ENCODE data around the gene HSP90AA1. TPM values are rescaled to one million over a fixed set of nuclear protein-coding genes. Genes with fewer than 3 reads are reported as not detected.

Gene HSP90AA1
- total RNA-seq, 1 donor from 2014 or later, result 277 TPM

- TF ChIP-seq, protein P1, sequence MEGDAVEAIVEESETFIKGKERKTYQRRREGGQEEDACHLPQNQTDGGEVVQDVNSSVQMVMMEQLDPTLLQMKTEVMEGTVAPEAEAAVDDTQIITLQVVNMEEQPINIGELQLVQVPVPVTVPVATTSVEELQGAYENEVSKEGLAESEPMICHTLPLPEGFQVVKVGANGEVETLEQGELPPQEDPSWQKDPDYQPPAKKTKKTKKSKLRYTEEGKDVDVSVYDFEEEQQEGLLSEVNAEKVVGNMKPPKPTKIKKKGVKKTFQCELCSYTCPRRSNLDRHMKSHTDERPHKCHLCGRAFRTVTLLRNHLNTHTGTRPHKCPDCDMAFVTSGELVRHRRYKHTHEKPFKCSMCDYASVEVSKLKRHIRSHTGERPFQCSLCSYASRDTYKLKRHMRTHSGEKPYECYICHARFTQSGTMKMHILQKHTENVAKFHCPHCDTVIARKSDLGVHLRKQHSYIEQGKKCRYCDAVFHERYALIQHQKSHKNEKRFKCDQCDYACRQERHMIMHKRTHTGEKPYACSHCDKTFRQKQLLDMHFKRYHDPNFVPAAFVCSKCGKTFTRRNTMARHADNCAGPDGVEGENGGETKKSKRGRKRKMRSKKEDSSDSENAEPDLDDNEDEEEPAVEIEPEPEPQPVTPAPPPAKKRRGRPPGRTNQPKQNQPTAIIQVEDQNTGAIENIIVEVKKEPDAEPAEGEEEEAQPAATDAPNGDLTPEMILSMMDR (IDR thresholded peaks at IDR 0.05), result no peak
- TF ChIP-seq POLR2AphosphoS5 (IDR thresholded peaks at IDR 0.05; ENCODE audit: insufficient read depth in 1 of 2, low read depth in 1 of 2), result no peak
- H3K36me3 ChIP-seq, result no peaks in the 10 kb centered on the region
- DNase-seq (ENCODE audit: extremely low spot score in 2 of 2), result no peak
- H3K9me3 ChIP-seq, result no peaks in the 10 kb centered on the region
- peaks cover 8% of the 10 kb centered on the region for H3K4me1 ChIP-seq
- intact Hi-C loops (cut with DNase I), result no loop called here
- H3K27ac ChIP-seq, result no peak overlapping the region
- H3K27me3 ChIP-seq, result no peaks in the 10 kb centered on the region
- no peak overlapping the region for H3K4me3 ChIP-seq
Measured at GRCh38 chr14:102092806-102093205, 6.0 kb upstream of the HSP90AA1 start.

DNA sequence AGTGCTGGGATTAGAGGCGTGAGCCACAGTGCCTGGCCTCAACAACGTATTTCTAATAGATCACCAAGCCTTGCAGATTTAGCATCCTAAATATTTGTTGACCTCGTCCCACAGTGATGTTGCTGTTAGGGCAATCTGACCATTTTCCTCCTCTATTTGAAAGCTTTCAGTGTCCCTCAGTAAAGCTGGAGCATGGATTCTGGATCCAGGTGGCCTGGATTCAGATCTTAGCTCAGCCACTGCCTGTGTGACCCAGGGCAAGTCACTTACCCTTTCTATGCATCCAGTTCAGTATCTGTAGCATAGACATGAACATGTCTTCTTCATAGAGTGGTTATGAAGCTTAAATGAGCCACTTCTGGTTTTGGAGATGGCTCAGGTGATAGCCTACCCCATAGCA lies 3.9 kb upstream of the HSP90AA1 start:
- no peak for TF ChIP-seq POLR2AphosphoS5 (IDR thresholded peaks at IDR 0.05; ENCODE audit: insufficient read depth in 1 of 2, low read depth in 1 of 2)
- TF ChIP-seq, protein P1 (IDR thresholded peaks at IDR 0.05), result no peak
- no peak for TF ChIP-seq POLR2A (IDR thresholded peaks at IDR 0.05)
- H3K27me3 ChIP-seq, result no peaks in the 10 kb centered on the region
- H3K9me3 ChIP-seq, result no peaks in the 10 kb centered on the region
- no peak overlapping the region for H3K4me3 ChIP-seq
- H3K36me3 ChIP-seq, result peaks cover 0 to under 1% of the 10 kb centered on the region in 2 donors
- no peak overlapping the region for H3K27ac ChIP-seq
- intact Hi-C loops (cut with DNase I), result no loop called here
- peaks cover 12% of the 10 kb centered on the region for H3K4me1 ChIP-seq
- DNase-seq (ENCODE audit: extremely low spot score in 2 of 2), result no peak

DNA sequence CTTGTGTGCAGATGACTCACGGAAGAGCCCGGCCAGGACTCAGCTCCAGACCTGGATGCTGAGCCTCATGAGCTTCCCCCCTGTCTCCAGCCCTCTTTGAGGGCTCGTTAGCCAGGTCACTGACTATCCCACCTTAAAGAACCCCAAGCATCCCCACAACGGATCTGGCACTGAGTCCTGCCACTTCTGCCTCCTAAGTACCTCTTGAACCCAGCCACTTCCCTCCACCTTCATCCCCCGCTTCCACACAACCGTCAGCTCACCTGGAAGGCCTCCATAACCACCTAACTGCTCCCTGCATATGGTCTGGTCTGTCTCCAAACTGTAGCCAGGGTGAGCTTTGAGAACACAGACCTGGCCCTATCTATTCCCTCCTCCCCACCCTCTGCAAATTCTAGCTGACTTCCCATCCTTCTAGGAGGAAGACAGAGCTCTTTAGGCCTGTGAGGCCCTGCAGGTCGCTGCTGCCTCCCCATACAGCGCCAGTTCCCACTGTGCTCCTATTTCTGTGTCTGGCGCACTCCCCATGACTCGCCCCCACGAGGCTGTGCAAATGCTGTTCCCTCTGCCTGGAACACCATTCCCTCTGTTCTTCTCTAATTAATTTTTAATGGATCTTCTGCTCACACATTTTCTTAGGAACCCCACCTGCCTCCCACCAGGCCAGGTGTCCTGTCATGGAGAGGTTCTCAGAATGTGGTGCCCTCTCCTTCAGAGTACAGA lies 2.9 kb upstream of the HSP90AA1 start:
- peaks cover 0 to 9% of the 10 kb centered on the region in 2 donors for H3K36me3 ChIP-seq
- H3K27ac ChIP-seq, result no peak overlapping the region
- DNase-seq (ENCODE audit: extremely low spot score in 2 of 2), result no peak
- TF ChIP-seq POLR2A (IDR thresholded peaks at IDR 0.05), result no peak
- TF ChIP-seq, protein P1 (IDR thresholded peaks at IDR 0.05), result no peak
- H3K27me3 ChIP-seq, result no peaks in the 10 kb centered on the region
- H3K9me3 ChIP-seq, result no peaks in the 10 kb centered on the region
- intact Hi-C loops (cut with DNase I), result no loop called here
- H3K4me3 ChIP-seq, result no peak overlapping the region
- H3K4me1 ChIP-seq, result peaks cover 21% of the 10 kb centered on the region

GRCh38 chr14:102088012-102088792 lies 1.4 kb upstream of the HSP90AA1 start:
- H3K4me3 ChIP-seq, result peak overlapping the region; percentile 86 to 96
- intact Hi-C loops (cut with DNase I), result no loop called here
- H3K9me3 ChIP-seq, result no peaks in the 10 kb centered on the region
- peaks cover 0 to 25% of the 10 kb centered on the region in 2 donors for H3K36me3 ChIP-seq
- H3K4me1 ChIP-seq, result peaks cover 37% of the 10 kb centered on the region
- peak overlapping the region; percentile 100 for H3K27ac ChIP-seq
- DNase-seq (ENCODE audit: extremely low spot score in 2 of 2), result no peak
- TF ChIP-seq, protein P1 (IDR thresholded peaks at IDR 0.05), result no peak
- TF ChIP-seq POLR2A (IDR thresholded peaks at IDR 0.05), result no peak
- peak in 1 of 2 donors; percentile 58 for TF ChIP-seq POLR2AphosphoS5 (IDR thresholded peaks at IDR 0.05; ENCODE audit: insufficient read depth in 1 of 2, low read depth in 1 of 2)
- no peaks in the 10 kb centered on the region for H3K27me3 ChIP-seq

- Histone ChIP-seq H3K4me1 (peaks cover 42% of the 10 kb centered on the region), H3K4me3 (peak overlapping the region; percentile 86 to 96), H3K9me3 (no peaks in the 10 kb centered on the region), H3K36me3 (peaks cover 0 to 30% of the 10 kb centered on the region in 2 donors), H3K27ac (peak overlapping the region; percentile 100), H3K27me3 (no peaks in the 10 kb centered on the region)
- intact Hi-C loops (cut with DNase I), result no loop called here
- DNase-seq (ENCODE audit: extremely low spot score in 2 of 2), result no peak
- TF ChIP-seq, protein P1 (IDR thresholded peaks at IDR 0.05), result no peak
- peak in 1 of 2 donors; percentile 26 for TF ChIP-seq POLR2AphosphoS5 (IDR thresholded peaks at IDR 0.05; ENCODE audit: insufficient read depth in 1 of 2, low read depth in 1 of 2)
Measured at GRCh38 chr14:102087762-102088011, 843 bp upstream of the HSP90AA1 start.
